H1 (cell line): ENCODE measurements around the gene TMEM156.

Source experiments
- BRCA1 ChIP-seq: IDR thresholded peaks from 2 replicates; pipeline ENCODE4 v1.6.1; 2012; ENCODE audit warnings: low read depth, low read length, improper control_type of control experiment
- CBX8 ChIP-seq: fragments of 300-800, 300-1000 bp; sonication (generic); IDR thresholded peaks from 2 replicates; pipeline ENCODE4 v1.7.1; 2016; ENCODE audit warnings: low read depth, low read length, borderline replicate concordance
- CEBPB ChIP-seq: IDR thresholded peaks from 2 replicates; pipeline ENCODE4 v1.6.1; 2012; ENCODE audit warnings: low read depth, low read length
- CTCF ChIP-seq, 3 experiments: IDR thresholded peaks; 1 replicate in 2 of 3; 2 replicates in 1 of 3; pipeline versions ENCODE4 v1.5.1 to v1.6.1; 2011; ENCODE audit warnings: low read length in 3 of 3, mild to moderate bottlenecking in 3 of 3, inconsistent platforms in 2 of 3, low read depth in 1 of 3, moderate library complexity in 1 of 3; ENCODE audit not compliant: insufficient read depth in 1 of 3; ENCODE audit errors: control extremely low read depth in 1 of 3
- EZH2 ChIP-seq: fragments of 200-600 bp; sonication (generic); IDR thresholded peaks from 2 replicates; pipeline ENCODE4 v1.7.1; 2012; ENCODE audit warnings: low read depth, mild to moderate bottlenecking, moderate library complexity, low read length, inconsistent platforms; ENCODE audit not compliant: severe bottlenecking
- JUND ChIP-seq: IDR thresholded peaks from 2 replicates; pipeline ENCODE4 v1.6.1; 2011; ENCODE audit warnings: mild to moderate bottlenecking, improper control_type of control experiment, low read length
- MAX ChIP-seq: IDR thresholded peaks from 2 replicates; pipeline ENCODE4 v1.6.1; 2012; ENCODE audit warnings: inconsistent platforms
- POLR2A ChIP-seq, 2 experiments: IDR thresholded peaks; 1 replicate in 1 of 2; 2 replicates in 1 of 2; pipeline ENCODE4 v1.6.1; 2011; ENCODE audit warnings: low read depth in 2 of 2, low read length in 2 of 2, mild to moderate bottlenecking in 2 of 2; ENCODE audit errors: control extremely low read depth in 1 of 2
- POLR2AphosphoS5 ChIP-seq: IDR thresholded peaks from 2 replicates; pipeline ENCODE4 v1.6.1; 2011; ENCODE audit warnings: low read depth, low read length
- SIN3A ChIP-seq, 2 experiments: IDR thresholded peaks in 1 of 2; conservative IDR thresholded peaks in 1 of 2; 2 replicates each; pipeline ENCODE4 v1.6.1; 2011 to 2012; ENCODE audit warnings: low read length in 2 of 2, improper control_type of control experiment in 1 of 2, low read depth in 1 of 2, mild to moderate bottlenecking in 1 of 2
- TAF1 ChIP-seq: IDR thresholded peaks from 2 replicates; pipeline ENCODE4 v1.6.1; 2011; ENCODE audit warnings: mild to moderate bottlenecking, low read depth, low read length
- TBP ChIP-seq: IDR thresholded peaks from 2 replicates; pipeline ENCODE4 v1.6.1; 2011; ENCODE audit warnings: low read depth, low read length, improper control_type of control experiment
- TEAD4 ChIP-seq: IDR thresholded peaks from 2 replicates; pipeline ENCODE4 v1.6.1; 2012; ENCODE audit warnings: low read depth, low read length, inconsistent platforms, mixed read lengths

GRCh38 chr4:38928974-38929373 lies 103.2 kb downstream of the TMEM156 start:
- TF ChIP-seq CBX8 (no peak), TBP (no peak), CTCF (IDR thresholded peaks at IDR 0.05; ENCODE audit: control extremely low read depth in 1 of 3, insufficient read depth in 1 of 3, low read depth in 1 of 3, low read length in 3 of 3) (no peak), SIN3A (conservative IDR thresholded peaks at IDR 0.05 in 1 of 2, IDR thresholded peaks at IDR 0.05 in 1 of 2; ENCODE audit: low read depth in 1 of 2, low read length in 2 of 2) (no peak), POLR2A (IDR thresholded peaks at IDR 0.05; ENCODE audit: control extremely low read depth in 1 of 2, low read depth in 2 of 2, low read length in 2 of 2) (no peak), CEBPB (no peak), POLR2AphosphoS5 (no peak), JUND (no peak), EZH2 (no peak), MAX (no peak), TEAD4 (no peak), TAF1 (no peak), BRCA1 (no peak)
